H1 (cell line): Measurements from ENCODE around the gene GUCY2F. TPM values are rescaled to one million over a fixed set of nuclear protein-coding genes. Genes with fewer than 3 reads are reported as not detected.

Experiments
- BCL11A ChIP-seq, 2 experiments: IDR thresholded peaks; one replicate each; pipeline ENCODE4 v1.6.1; 2011; ENCODE audit warnings: low read depth in 2 of 2, low read length in 2 of 2, mild to moderate bottlenecking in 2 of 2
- BRCA1 ChIP-seq: IDR thresholded peaks from 2 replicates; pipeline ENCODE4 v1.6.1; 2012; ENCODE audit warnings: low read depth, low read length, improper control_type of control experiment
- CREB1 ChIP-seq: IDR thresholded peaks from 2 replicates; pipeline ENCODE4 v1.6.1; 2012; ENCODE audit warnings: inconsistent platforms
- HDAC2 ChIP-seq, 2 experiments: fragments of 300-600 bp in 1 of 2; sonication (generic) in 1 of 2; IDR thresholded peaks; 2 replicates each; pipeline ENCODE4 v1.6.1; 2011 to 2012; ENCODE audit warnings: low read depth in 2 of 2, low read length in 2 of 2, mild to moderate bottlenecking in 2 of 2, moderate library complexity in 2 of 2, borderline replicate concordance in 1 of 2, inconsistent platforms in 1 of 2
- KDM1A ChIP-seq: fragments of 200-600, 300-600 bp; sonication (generic); IDR thresholded peaks from 2 replicates; pipeline ENCODE4 v1.7.1; 2016; ENCODE audit warnings: mild to moderate bottlenecking, low read length, borderline replicate concordance
- KDM5A ChIP-seq: fragments of 200-600 bp; IDR thresholded peaks from 2 replicates; pipeline ENCODE4 v1.7.1; 2012; ENCODE audit warnings: mild to moderate bottlenecking, low read length, inconsistent platforms, mixed read lengths
- NANOG ChIP-seq: IDR thresholded peaks from 2 replicates; pipeline ENCODE4 v1.6.1; 2011; ENCODE audit warnings: low read length, low read depth, mild to moderate bottlenecking, inconsistent platforms; ENCODE audit not compliant: insufficient read depth, poor library complexity, severe bottlenecking
- PHF8 ChIP-seq: fragments of 200-600 bp; sonication (generic); conservative IDR thresholded peaks from 2 replicates; pipeline ENCODE4 v1.7.1; 2012; ENCODE audit warnings: low read depth, mild to moderate bottlenecking, inconsistent platforms, low read length, moderate library complexity
- RXRA ChIP-seq: IDR thresholded peaks from 2 replicates; pipeline ENCODE4 v1.6.1; 2011; ENCODE audit warnings: low read depth, mild to moderate bottlenecking, low read length, moderate library complexity; ENCODE audit not compliant: insufficient read depth
- SP4 ChIP-seq: IDR thresholded peaks from 2 replicates; pipeline ENCODE4 v1.6.1; 2012; ENCODE audit warnings: low read length, inconsistent platforms
- SUZ12 ChIP-seq: fragments of 200-600 bp; sonication (generic); IDR thresholded peaks from 2 replicates; pipeline ENCODE4 v1.6.1; 2012; ENCODE audit warnings: mild to moderate bottlenecking, inconsistent platforms, low read length, moderate library complexity, mixed read lengths
- TAF7 ChIP-seq: optimal IDR thresholded peaks from 2 replicates; pipeline ENCODE3; 2011; ENCODE audit warnings: low read depth, mild to moderate bottlenecking, inconsistent platforms, low read length, moderate library complexity, borderline replicate concordance
- polyA plus RNA-seq, 7 experiments: library from polyadenylated mRNA; depleted of rRNA in 3 of 7; stranded (reverse) in 5 of 7; unstranded in 2 of 7; fragments of >200 nt in 5 of 7; fragments of 200-250 nt in 2 of 7; gene quantifications; 1 replicate in 5 of 7; 2 replicates in 1 of 7; 4 replicates in 1 of 7; pipeline versions ENCODE4 v1.2.1 to v1.2.3, GENCODE V29; 2011 to 2013; ENCODE audit warnings: missing spikeins in 2 of 7, mixed read lengths in 2 of 7
- total RNA-seq: library from RNA; stranded (reverse); fragmentation: NEBNext Ultra II Directional; extraction: Animal tissue kit (Norgen Biotek cat#: 25700); gene quantifications from 2 replicates; pipeline ENCODE4 v1.2.1, GENCODE V29; 2021

GUCY2F gene
- total and polyA plus RNA-seq, 2 of the 8 experiments (the other 6 are each of a cell fraction or from before 2014, with no cell fraction given) = 0.02 TPM; not detected in 1

- no peak for TF ChIP-seq TAF7
- TF ChIP-seq BRCA1 = no peak
- TF ChIP-seq KDM1A = no peak
- no peak for TF ChIP-seq RXRA
- no peak for TF ChIP-seq SUZ12
- no peak for TF ChIP-seq CREB1
- no peak for TF ChIP-seq KDM5A
- no peak for TF ChIP-seq NANOG
- TF ChIP-seq SP4 = no peak
- TF ChIP-seq BCL11A (IDR thresholded peaks at IDR 0.05; ENCODE audit: low read depth in 2 of 2, low read length in 2 of 2) = no peak
- no peak for TF ChIP-seq HDAC2 (IDR thresholded peaks at IDR 0.05; ENCODE audit: borderline replicate concordance in 1 of 2, low read depth in 2 of 2, low read length in 2 of 2)
- no peak for TF ChIP-seq PHF8
- TF ChIP-seq, all 59 proteins: peak for 0
Observed at GRCh38 chrX:109374262-109374960, 107.5 kb downstream of the GUCY2F start (continued).
